SKM-1 (cell line): ENCODE results near the gene SYNJ2.

Experiments used
- DNase-seq: peaks from one replicate; lab custom pipeline; 2025; ENCODE audit not compliant: unreplicated experiment; lab: John Stamatoyannopoulos, UW

Gene SYNJ2

GRCh38 chr6:158010591-158011477 is 29.2 kb downstream of the SYNJ2 start:
- DNase-seq, result no peak

GRCh38 chr6:158011478-158011920 is 29.8 kb downstream of the SYNJ2 start:
- DNase-seq, result no peak

- DNase-seq, result no peak
Measured at GRCh38 chr6:158011980-158012566, 30.4 kb downstream of the SYNJ2 start.

GRCh38 chr6:158013904-158014504 is 32.3 kb downstream of the SYNJ2 start:
- DNase-seq, result no peak

- DNase-seq, result no peak
Measured at GRCh38 chr6:158014505-158015187, 33.0 kb downstream of the SYNJ2 start.

GRCh38 chr6:158015188-158015506 is 33.5 kb downstream of the SYNJ2 start:
- no peak for DNase-seq

- DNase-seq, result no peak
Measured at GRCh38 chr6:158016571-158017383, 35.1 kb downstream of the SYNJ2 start.

GRCh38 chr6:158017621-158018040 is 36.0 kb downstream of the SYNJ2 start:
- no peak for DNase-seq

- no peak for DNase-seq
Measured at GRCh38 chr6:158018041-158018771, 36.5 kb downstream of the SYNJ2 start.

GRCh38 chr6:158018851-158019361 is 37.2 kb downstream of the SYNJ2 start:
- DNase-seq, result no peak

GRCh38 chr6:158019416-158019815 is 37.8 kb downstream of the SYNJ2 start:
- no peak for DNase-seq

- no peak for DNase-seq
Measured at GRCh38 chr6:158020272-158020711, 38.6 kb downstream of the SYNJ2 start.

- DNase-seq, result no peak
Measured at GRCh38 chr6:158020811-158021210, 39.1 kb downstream of the SYNJ2 start.

- no peak for DNase-seq
Measured at GRCh38 chr6:158021376-158021775, 39.7 kb downstream of the SYNJ2 start.

GRCh38 chr6:158021814-158022748 is 40.4 kb downstream of the SYNJ2 start:
- DNase-seq, result no peak

- DNase-seq, result no peak
Measured at GRCh38 chr6:158022749-158023596, 41.3 kb downstream of the SYNJ2 start.

- no peak for DNase-seq
Measured at GRCh38 chr6:158023597-158023939, 41.9 kb downstream of the SYNJ2 start.
